Bronchial epithelial cell (primary cell): Measurements from ENCODE around the gene HOXA2. TPM values are rescaled to one million over a fixed set of nuclear protein-coding genes. Genes with fewer than 3 reads are reported as not detected.

Experiments used
- DNase-seq: peaks from one replicate; pipeline ENCODE4 v3.0.0-alpha.2; 2010; ENCODE audit warnings: low read depth
- FAIRE-seq: peaks from 2 replicates; lab custom pipeline; 2011; peaks lifted over from hg19 to GRCh38; lab: Jason Lieb, UNC
- H3K27me3 ChIP-seq: 2 replicates; pipeline ENCODE4 v1.5.1; 2011; ENCODE audit warnings: low read length; ENCODE audit not compliant: control insufficient read depth, insufficient read depth
- H3K36me3 ChIP-seq: 2 replicates; pipeline ENCODE4 v1.5.1; 2011; ENCODE audit warnings: low read length; ENCODE audit not compliant: control insufficient read depth, insufficient read depth
- H3K4me3 ChIP-seq: 2 replicates; pipeline ENCODE4 v1.5.1; 2011; ENCODE audit warnings: mild to moderate bottlenecking, low read depth, low read length, control low read depth
- CTCF ChIP-seq: IDR thresholded peaks from 2 replicates; pipeline ENCODE4 v1.5.1; 2011; ENCODE audit warnings: mild to moderate bottlenecking, moderate library complexity, low read length, control low read depth, inconsistent platforms; ENCODE audit not compliant: insufficient read depth, severe bottlenecking
- total RNA-seq: library from RNA; depleted of rRNA; stranded (reverse); fragments of >200 nt; gene quantifications from 2 replicates; pipeline ENCODE4 v1.2.1, GENCODE V29; 2014

The HOXA2 gene
- total RNA-seq, 1 donor from 2014 or later, result not detected

DNA sequence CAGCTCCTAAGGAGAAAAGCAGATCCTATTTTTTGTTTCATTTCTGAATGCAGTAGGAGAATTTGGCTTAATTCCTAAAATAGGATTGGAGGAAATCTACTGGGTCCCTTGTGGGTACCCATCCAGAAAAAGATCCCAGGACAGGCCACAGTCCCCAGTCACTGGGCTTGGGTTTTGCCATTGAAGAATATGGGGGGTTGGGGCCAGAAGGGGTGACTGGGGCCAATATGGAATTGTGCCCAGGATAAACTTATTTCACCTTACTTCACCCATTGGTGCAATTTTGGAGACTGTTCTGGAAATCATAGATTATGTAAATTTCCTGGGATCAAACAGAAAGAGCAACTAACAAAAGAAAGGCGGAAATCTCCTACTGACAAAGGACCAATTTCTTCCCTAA is 36.0 kb upstream of the HOXA2 start:
- no peaks in the 10 kb centered on the region for H3K36me3 ChIP-seq
- TF ChIP-seq CTCF, result no peak
- FAIRE-seq (no peak), DNase-seq (no peak)
- peaks cover 72% of the 10 kb centered on the region for H3K27me3 ChIP-seq
- no peak overlapping the region for H3K4me3 ChIP-seq

DNA sequence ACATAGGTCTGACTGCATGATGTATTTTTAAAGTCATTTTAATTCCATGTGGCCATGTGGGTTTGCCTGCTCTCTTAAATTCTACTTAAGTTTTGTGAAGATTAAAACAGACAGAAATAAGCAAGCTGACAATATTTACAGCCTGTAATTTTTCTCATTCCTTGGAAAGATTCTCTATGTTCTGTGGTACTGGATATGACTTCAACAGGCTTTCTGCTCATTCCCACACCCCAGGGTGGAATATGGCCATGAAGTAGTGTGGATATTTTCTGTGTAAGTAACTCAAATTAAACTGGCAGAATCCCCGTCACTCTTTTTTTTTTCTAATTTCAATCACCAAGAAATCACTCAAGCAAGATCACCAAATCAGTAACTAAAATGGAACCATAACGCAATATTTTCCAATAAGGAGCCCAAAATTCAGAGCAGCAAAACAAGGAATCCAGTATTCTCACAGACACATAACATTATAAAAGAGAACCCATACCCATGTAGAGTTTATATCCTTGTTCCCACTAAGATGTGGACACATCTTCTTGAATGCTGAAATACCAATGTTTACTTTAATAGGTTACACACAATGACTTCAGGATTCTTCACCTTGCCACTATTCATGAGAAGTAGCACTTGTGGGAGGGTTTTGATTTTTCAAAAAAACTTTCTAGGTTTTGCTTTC is 35.3 kb upstream of the HOXA2 start:
- Histone ChIP-seq H3K36me3 (no peaks in the 10 kb centered on the region), H3K4me3 (no peak overlapping the region), H3K27me3 (peaks cover 68% of the 10 kb centered on the region)
- no peak for FAIRE-seq
- no peak for TF ChIP-seq CTCF
- DNase-seq, result no peak

DNA sequence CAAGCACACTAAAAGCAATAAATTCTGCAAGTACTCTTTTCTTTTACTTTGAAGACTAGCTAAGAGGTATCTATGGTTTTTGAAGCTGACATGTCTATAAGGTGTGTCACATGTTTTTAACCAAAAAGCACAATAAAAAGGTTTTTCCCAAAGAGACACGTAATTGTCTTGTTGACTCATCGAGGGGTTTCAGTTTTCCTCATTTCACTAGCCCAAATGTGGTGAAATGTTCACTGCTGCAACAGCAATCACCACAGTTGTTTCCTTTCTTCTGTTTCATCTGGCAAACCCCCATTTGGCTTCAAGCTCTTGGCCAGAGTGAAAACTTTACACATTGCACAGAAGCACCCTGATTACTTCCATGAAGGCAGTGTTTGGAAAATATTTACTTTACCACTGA is 31.9 kb upstream of the HOXA2 start:
- no peak for FAIRE-seq
- H3K4me3 ChIP-seq, result no peak overlapping the region
- no peak for DNase-seq
- no peak for TF ChIP-seq CTCF
- peaks cover 57% of the 10 kb centered on the region for H3K27me3 ChIP-seq
- H3K36me3 ChIP-seq, result no peaks in the 10 kb centered on the region

- peaks cover 58% of the 10 kb centered on the region for H3K27me3 ChIP-seq
- TF ChIP-seq CTCF, result no peak
- H3K4me3 ChIP-seq, result no peak overlapping the region
- DNase-seq (no peak), FAIRE-seq (no peak)
- no peaks in the 10 kb centered on the region for H3K36me3 ChIP-seq
Observed at GRCh38 chr7:27133409-27134231, 31.1 kb upstream of the HOXA2 start.

DNA sequence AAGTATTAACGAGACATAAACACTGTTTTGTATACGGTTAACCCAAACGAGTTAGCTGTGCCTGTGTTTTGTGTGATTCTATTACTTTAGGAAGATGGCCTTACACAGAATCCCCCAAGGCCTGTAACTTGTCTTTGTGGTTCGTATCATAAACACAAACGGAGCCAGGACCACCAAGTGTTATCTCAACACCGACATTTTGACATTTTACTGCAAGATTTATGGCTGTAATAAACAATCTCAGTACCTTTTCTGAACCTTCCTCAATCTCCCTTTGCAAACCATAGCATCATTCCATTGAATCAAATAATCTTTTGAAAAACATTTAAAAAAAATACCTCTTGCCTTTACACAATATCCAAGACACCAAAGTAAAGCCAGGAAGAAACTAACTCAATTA is 30.5 kb upstream of the HOXA2 start:
- FAIRE-seq, result no peak
- no peak for TF ChIP-seq CTCF
- Histone ChIP-seq H3K27me3 (peaks cover 58% of the 10 kb centered on the region), H3K4me3 (no peak overlapping the region), H3K36me3 (no peaks in the 10 kb centered on the region)
- DNase-seq, result no peak
